ENCODE measurements around the gene PCBP3. TPM values are rescaled to one million over a fixed set of nuclear protein-coding genes. Genes with fewer than 3 reads are reported as not detected.
"Not testable (repeated sequence)": the region's sequence is repeated elsewhere in the genome, so short reads cannot be mapped to it uniquely, and the experiment has no call there.

The PCBP3 gene
- total RNA-seq, 2 experiments from 2014 or later = 5.3 to 6.6 TPM

DNA sequence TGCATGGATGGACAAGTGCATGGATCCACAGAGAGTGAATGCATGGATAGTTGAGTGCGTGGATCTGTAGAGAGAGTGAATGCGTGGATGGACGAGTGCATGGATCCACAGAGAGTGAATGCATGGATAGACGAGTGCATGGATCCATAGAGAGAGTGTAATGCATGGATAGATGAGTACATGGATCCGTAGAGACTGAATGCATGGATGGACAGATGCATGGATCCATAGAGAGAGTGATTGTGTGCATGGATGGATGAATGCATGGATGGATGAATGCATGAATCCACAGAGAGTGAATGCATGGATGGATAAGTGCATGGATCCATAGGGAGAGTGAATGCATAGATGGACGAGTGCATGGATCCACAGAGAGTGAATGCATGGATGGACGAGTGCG, 153.8 kb downstream of the PCBP3 start:
- DNase-seq = no peak
- no peaks in the 10 kb centered on the region for H3K36me3 Mint-ChIP-seq
- H3K4me1 Mint-ChIP-seq (ENCODE audit: low read depth) = no peaks in the 10 kb centered on the region
- POLR2A ChIA-PET = no interaction called here
- H3K4me3 Mint-ChIP-seq = no peak overlapping the region
- CTCF ChIA-PET = no interaction called here
- H3K9me3 Mint-ChIP-seq = no peaks in the 10 kb centered on the region
- no peak overlapping the region for H3K27ac Mint-ChIP-seq
- intact Hi-C loops (cut with micrococcal nuclease) = no loop called here
- H3K27me3 Mint-ChIP-seq = no peaks in the 10 kb centered on the region

DNA sequence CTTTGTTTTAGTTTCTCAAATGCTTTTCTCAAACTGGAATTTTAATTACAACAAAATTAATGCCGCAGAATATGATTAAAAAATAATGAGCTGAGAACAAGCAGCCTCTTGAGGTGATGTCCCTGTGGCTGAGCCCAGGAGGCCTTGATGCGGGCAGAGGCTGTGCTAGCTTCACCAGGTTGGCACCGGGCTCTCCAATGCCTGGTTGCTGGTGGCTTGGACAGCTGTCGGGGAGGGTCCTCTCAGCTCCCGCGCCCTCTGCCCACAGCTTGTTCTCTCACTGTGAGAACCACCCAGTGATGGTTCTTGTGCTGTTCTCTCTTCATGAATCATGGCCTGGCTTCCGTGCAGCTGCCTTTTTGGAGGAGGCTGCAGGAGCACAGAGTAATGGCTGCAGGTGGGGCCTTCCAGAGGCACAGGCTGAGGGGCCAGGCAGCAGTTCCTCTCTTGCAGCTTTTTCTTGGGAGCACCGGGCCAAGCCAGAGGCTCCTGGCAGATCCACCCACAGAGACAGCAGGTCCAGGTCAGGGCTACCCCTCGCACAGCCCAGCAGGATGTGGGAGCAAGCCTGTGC, 156.3 kb downstream of the PCBP3 start:
- no peak overlapping the region for H3K4me3 Mint-ChIP-seq
- ChIA-PET POLR2A (no interaction called here), CTCF (no interaction called here)
- no peak for DNase-seq
- H3K9me3 Mint-ChIP-seq = no peaks in the 10 kb centered on the region
- no peaks in the 10 kb centered on the region for H3K36me3 Mint-ChIP-seq
- no peak overlapping the region for H3K27ac Mint-ChIP-seq
- no peaks in the 10 kb centered on the region for H3K27me3 Mint-ChIP-seq
- intact Hi-C loops (cut with micrococcal nuclease) = no loop called here
- H3K4me1 Mint-ChIP-seq (ENCODE audit: low read depth) = no peaks in the 10 kb centered on the region

DNA sequence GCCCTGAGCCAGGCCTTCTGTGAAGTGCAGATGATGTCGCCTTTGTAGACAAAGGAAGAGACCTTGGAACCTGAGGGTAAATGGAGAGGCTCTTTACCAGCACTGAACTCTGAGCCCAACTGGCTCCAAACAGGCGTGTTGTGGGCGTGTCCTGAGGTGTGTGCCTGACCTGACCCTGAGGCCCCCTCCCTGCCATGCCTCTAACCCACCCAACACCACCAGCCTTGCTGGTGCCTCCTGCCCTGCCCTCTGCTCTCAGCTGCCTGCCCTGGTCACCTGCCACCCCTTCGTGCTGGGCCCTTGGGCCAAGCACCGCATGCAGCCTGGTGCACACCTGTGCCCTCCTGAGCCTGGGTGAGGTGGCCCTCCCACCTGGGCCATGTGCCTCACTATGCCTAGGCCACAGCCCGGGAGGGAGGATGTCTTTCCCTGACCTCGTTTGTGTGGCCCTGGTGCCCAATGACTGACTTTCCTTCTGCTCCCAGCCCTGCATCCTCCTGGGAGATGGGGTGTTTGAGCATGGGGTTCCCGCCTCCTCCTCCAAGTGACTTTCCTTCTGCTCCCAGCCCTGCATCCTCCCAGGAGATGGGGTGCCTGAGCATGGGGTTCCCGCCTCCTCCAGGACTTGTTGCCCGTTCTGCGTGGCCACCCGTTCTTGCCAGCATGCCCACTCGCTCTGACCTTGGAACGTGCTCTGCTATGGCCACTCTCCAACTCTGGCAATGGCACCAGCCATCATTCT, 157.0 kb downstream of the PCBP3 start:
- no peak for DNase-seq
- no peaks in the 10 kb centered on the region for H3K9me3 Mint-ChIP-seq
- intact Hi-C loops (cut with micrococcal nuclease) = no loop called here
- CTCF ChIA-PET = no interaction called here
- H3K27me3 Mint-ChIP-seq = no peaks in the 10 kb centered on the region
- no peak overlapping the region for H3K4me3 Mint-ChIP-seq
- H3K4me1 Mint-ChIP-seq (ENCODE audit: low read depth) = no peaks in the 10 kb centered on the region
- POLR2A ChIA-PET = no interaction called here
- H3K27ac Mint-ChIP-seq = no peak overlapping the region
- H3K36me3 Mint-ChIP-seq = no peaks in the 10 kb centered on the region

DNA sequence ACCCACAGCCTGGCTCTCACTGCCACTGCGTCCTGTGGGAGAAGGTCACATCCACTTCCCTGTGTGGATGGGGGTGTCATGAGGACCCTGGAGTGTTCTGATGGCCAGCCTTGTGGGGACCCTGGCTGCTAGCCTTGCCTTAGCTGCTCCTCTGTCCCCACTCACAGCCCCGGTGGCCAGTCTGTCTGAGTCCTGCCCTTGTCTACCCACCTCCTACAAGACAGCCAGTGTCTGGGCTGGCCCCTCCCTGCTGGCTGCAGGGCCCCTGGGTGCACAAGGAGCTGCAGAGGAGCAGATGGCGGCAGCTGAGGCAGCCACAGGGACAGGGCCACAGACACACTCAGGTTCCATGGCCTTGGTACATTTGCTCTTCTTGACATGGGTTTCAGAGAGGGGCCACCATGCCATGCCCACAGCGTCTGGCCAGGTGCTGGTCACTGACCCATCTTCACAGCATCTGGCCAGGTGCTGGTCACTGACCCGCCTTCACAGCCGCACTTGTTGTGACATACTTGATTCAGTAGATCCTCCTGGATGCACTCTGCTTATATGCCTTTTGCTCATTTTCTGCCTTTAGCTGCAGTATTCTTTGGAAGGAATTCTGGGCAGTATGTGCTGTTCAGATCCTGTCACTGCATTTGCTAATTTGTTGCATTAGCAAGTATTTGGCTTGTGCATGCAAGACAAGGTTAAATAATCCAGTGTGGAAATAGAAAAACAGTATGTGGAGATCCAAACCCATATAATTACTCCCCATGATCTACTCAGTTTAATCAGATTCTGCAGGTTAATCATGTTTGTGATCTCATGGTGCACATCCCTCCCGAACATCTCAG, 157.8 kb downstream of the PCBP3 start:
- Mint-ChIP-seq H3K36me3 (no peaks in the 10 kb centered on the region), H3K27me3 (no peaks in the 10 kb centered on the region), H3K27ac (no peak overlapping the region), H3K9me3 (no peaks in the 10 kb centered on the region), H3K4me1 (ENCODE audit: low read depth) (no peaks in the 10 kb centered on the region), H3K4me3 (no peak overlapping the region)
- no peak for DNase-seq
- intact Hi-C loops (cut with micrococcal nuclease) = no loop called here
- CTCF ChIA-PET = no interaction called here
- POLR2A ChIA-PET = no interaction called here

GRCh38 chr21:45801989-45802388, 158.5 kb downstream of the PCBP3 start:
- ChIA-PET CTCF (no interaction called here), POLR2A (no interaction called here)
- no peaks in the 10 kb centered on the region for H3K27me3 Mint-ChIP-seq
- H3K4me3 Mint-ChIP-seq = no peak overlapping the region
- H3K4me1 Mint-ChIP-seq (ENCODE audit: low read depth) = no peaks in the 10 kb centered on the region
- no peaks in the 10 kb centered on the region for H3K36me3 Mint-ChIP-seq
- intact Hi-C loops (cut with micrococcal nuclease) = no loop called here
- no peak for DNase-seq
- no peaks in the 10 kb centered on the region for H3K9me3 Mint-ChIP-seq
- no peak overlapping the region for H3K27ac Mint-ChIP-seq

DNA sequence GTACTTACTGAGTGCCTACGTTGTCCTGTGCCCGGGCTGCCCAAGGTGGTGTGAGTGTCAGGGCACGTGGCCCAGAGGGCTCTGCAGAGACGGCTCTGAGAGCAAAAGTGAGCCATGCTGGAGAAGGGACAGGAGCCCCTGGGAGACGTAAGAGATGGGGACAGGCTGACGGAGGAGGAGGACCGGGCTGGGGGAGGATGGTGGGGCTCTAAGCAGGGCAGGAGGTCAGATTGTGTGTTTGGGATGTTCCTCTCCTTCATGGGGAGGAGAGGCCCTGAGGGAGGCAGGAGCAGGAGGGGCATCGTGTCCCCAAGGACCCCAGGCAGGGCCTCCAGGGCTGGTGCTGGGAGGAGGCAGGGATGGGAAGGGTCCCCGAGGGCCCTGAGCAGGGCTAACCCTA, 158.9 kb downstream of the PCBP3 start:
- H3K4me3 Mint-ChIP-seq = no peak overlapping the region
- ChIA-PET POLR2A (no interaction called here), CTCF (no interaction called here)
- H3K27me3 Mint-ChIP-seq = no peaks in the 10 kb centered on the region
- DNase-seq = no peak
- H3K4me1 Mint-ChIP-seq (ENCODE audit: low read depth) = no peaks in the 10 kb centered on the region
- H3K9me3 Mint-ChIP-seq = no peaks in the 10 kb centered on the region
- H3K27ac Mint-ChIP-seq = no peak overlapping the region
- intact Hi-C loops (cut with micrococcal nuclease) = no loop called here
- no peaks in the 10 kb centered on the region for H3K36me3 Mint-ChIP-seq

DNA sequence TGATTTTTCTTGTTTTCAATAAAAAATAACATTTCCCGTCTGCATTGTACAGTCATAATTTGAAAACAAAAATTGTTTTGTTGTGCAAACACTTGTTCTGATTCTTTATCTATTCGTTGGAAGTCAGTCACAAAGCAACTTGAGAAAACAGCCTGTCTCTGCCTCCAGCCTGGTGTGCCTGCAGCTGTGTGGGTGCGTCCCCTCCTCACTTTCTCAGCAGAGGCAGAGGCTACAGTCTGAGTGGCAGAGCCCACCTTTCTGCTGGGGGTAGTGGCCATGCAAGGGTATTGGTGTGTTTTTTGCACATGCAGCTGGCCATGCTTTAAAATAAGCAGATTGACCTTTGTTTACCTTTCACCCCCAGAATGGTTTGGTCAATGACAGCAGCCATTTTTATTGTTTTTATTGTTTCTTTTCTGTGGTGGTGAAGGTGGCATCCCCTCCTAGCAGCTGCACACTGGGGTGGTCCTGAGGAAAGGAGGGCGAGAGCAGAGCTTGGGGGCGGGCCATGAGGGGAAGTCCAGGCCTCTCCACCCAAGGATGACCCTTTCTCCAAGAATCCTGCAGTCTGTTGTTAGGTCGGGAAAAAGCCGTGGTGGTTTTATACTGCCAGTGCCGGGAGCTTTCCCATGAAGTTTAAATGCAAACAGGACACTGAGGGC, 159.6 kb downstream of the PCBP3 start:
- no peak overlapping the region for H3K4me3 Mint-ChIP-seq
- H3K4me1 Mint-ChIP-seq (ENCODE audit: low read depth) = no peaks in the 10 kb centered on the region
- H3K27ac Mint-ChIP-seq = no peak overlapping the region
- intact Hi-C loops (cut with micrococcal nuclease) = no loop called here
- no peaks in the 10 kb centered on the region for H3K36me3 Mint-ChIP-seq
- DNase-seq = no peak
- ChIA-PET CTCF (no interaction called here), POLR2A (no interaction called here)
- H3K9me3 Mint-ChIP-seq = no peaks in the 10 kb centered on the region
- no peaks in the 10 kb centered on the region for H3K27me3 Mint-ChIP-seq

- no peaks in the 10 kb centered on the region for H3K36me3 Mint-ChIP-seq
These were observed 160.3 kb downstream of the PCBP3 start for GRCh38 chr21:45803618-45804340.

DNA sequence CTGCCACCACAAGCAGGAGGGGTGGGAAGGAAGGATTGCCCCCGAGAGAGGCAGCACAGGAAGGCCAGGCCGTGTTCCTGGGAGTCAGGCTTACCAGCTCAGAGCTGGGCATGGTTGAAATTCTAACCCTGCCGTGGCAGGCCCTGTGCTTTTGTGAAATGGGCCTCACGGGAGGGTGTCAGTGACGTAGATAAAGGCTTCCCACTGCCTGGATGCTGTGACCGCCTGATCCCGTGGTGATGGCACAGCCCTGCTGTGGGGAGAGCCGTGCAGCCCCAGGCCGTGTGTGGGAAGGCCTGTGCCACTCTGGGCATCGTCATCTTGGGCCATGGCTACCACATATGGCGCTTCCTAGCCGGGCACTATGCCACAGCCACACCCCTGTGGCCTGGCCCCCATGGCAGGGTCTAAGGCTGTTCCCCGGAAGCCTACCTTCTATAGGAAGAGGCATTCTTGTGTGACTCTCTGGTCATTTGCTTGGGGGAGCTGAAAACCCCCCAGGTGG, 161.3 kb downstream of the PCBP3 start:
- H3K4me1 Mint-ChIP-seq (ENCODE audit: low read depth) = no peaks in the 10 kb centered on the region
- H3K36me3 Mint-ChIP-seq = no peaks in the 10 kb centered on the region
- no peaks in the 10 kb centered on the region for H3K27me3 Mint-ChIP-seq
- H3K4me3 Mint-ChIP-seq = no peak overlapping the region
- POLR2A ChIA-PET = no interaction called here
- H3K9me3 Mint-ChIP-seq = no peaks in the 10 kb centered on the region
- intact Hi-C loops (cut with micrococcal nuclease) = no loop called here
- DNase-seq = no peak
- CTCF ChIA-PET = no interaction called here
- no peak overlapping the region for H3K27ac Mint-ChIP-seq

More at GRCh38 chr21:45803618-45804340, 160.3 kb downstream of the PCBP3 start:
- no peak overlapping the region for H3K4me3 Mint-ChIP-seq
- intact Hi-C loops (cut with micrococcal nuclease) = no loop called here
- no peaks in the 10 kb centered on the region for H3K27me3 Mint-ChIP-seq
- no peak overlapping the region for H3K27ac Mint-ChIP-seq
- no peak for DNase-seq
- POLR2A ChIA-PET = no interaction called here
- CTCF ChIA-PET = no interaction called here
- no peaks in the 10 kb centered on the region for H3K9me3 Mint-ChIP-seq
- H3K4me1 Mint-ChIP-seq (ENCODE audit: low read depth) = no peaks in the 10 kb centered on the region

GRCh38 chr21:45805321-45805720, 161.8 kb downstream of the PCBP3 start:
- no peak for DNase-seq
- POLR2A ChIA-PET = no interaction called here
- intact Hi-C loops (cut with micrococcal nuclease) = no loop called here
- Mint-ChIP-seq H3K27me3 (no peaks in the 10 kb centered on the region), H3K9me3 (no peaks in the 10 kb centered on the region), H3K4me1 (ENCODE audit: low read depth) (no peaks in the 10 kb centered on the region), H3K36me3 (no peaks in the 10 kb centered on the region), H3K27ac (no peak overlapping the region), H3K4me3 (no peak overlapping the region)
- CTCF ChIA-PET = no interaction called here

DNA sequence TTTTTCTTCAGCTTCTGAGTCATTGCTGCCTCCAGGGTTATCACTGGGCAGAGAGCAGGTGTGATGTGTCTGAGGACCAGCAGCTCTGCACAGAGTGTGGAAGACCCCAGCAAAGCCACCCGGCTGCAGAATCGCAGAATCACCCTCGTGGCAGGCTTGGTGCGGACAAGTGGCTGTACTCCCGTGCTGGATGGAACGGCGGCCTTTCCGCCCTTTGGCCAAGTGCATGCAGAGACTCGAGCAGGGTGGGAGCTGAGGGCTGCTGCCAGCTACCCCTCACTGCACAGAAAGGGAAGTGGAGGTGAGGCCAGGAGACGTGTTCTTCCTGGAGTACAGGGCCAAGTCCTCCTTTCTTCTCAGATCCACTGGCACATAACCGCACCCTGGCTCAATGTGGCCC, 162.5 kb downstream of the PCBP3 start:
- ChIA-PET POLR2A (no interaction called here), CTCF (no interaction called here)
- Mint-ChIP-seq H3K9me3 (no peaks in the 10 kb centered on the region), H3K4me1 (ENCODE audit: low read depth) (no peaks in the 10 kb centered on the region), H3K27ac (no peak overlapping the region), H3K36me3 (no peaks in the 10 kb centered on the region), H3K4me3 (no peak overlapping the region), H3K27me3 (no peaks in the 10 kb centered on the region)
- intact Hi-C loops (cut with micrococcal nuclease) = no loop called here
- DNase-seq = no peak

GRCh38 chr21:45808663-45809062, 165.1 kb downstream of the PCBP3 start:
- H3K27me3 Mint-ChIP-seq; POLR2A ChIA-PET; H3K9me3 Mint-ChIP-seq; intact Hi-C loops (cut with micrococcal nuclease); H3K4me1 Mint-ChIP-seq (ENCODE audit: low read depth); H3K4me3 Mint-ChIP-seq; CTCF ChIA-PET; H3K36me3 Mint-ChIP-seq; H3K27ac Mint-ChIP-seq; DNase-seq: not testable (repeated sequence)
